Central memory CD8-positive, alpha-beta T cell (primary cell): ENCODE results near the gene GNAS.

ENCODE experiments used
- ATAC-seq: fragments of 150-1000 bp; cut with Tn5 transposase; replicated peaks from 2 replicates; pipeline ENCODE4 v1.10.0; 2022; ENCODE audit warnings: mild to moderate bottlenecking, moderate FRiP score, moderate number of reproducible peaks; ENCODE audit not compliant: poor library complexity, severe bottlenecking; ENCODE audit errors: extremely low read depth
- DNase-seq, 2 donors: peaks; one replicate each; pipeline ENCODE4 v3.0.0; 2021; ENCODE audit warnings: low spot score in 2 of 2
- H3K27ac Mint-ChIP-seq: one replicate; pipeline ENCODE4 v1.8.0; 2022; ENCODE audit warnings: low read depth, mild to moderate bottlenecking, moderate library complexity, mixed read lengths
- H3K27me3 Mint-ChIP-seq: one replicate; pipeline ENCODE4 v1.8.0; 2022; ENCODE audit warnings: mixed read lengths
- H3K36me3 Mint-ChIP-seq: one replicate; pipeline ENCODE4 v1.8.0; 2022; ENCODE audit warnings: mild to moderate bottlenecking, moderate library complexity, mixed read lengths; ENCODE audit not compliant: insufficient read depth
- H3K4me1 Mint-ChIP-seq: one replicate; pipeline ENCODE4 v1.8.0; 2022; ENCODE audit warnings: mixed read lengths
- H3K4me3 Mint-ChIP-seq: one replicate; pipeline ENCODE4 v1.8.0; 2022; ENCODE audit warnings: mild to moderate bottlenecking, moderate library complexity, mixed read lengths
- H3K9me3 Mint-ChIP-seq: one replicate; pipeline ENCODE4 v1.8.0; 2022; ENCODE audit warnings: mixed read lengths

GNAS gene

GRCh38 chr20:58892141-58892931, 39.8 kb downstream of the GNAS start:
- peak; percentile 24 for ATAC-seq
- DNase-seq = peak in 1 of 2 donors; percentile 67
- peaks cover 47% of the 10 kb centered on the region for H3K36me3 Mint-ChIP-seq
- H3K4me1 Mint-ChIP-seq = peaks cover 62% of the 10 kb centered on the region
- no peaks in the 10 kb centered on the region for H3K27me3 Mint-ChIP-seq
- peak overlapping the region; percentile 96 for H3K27ac Mint-ChIP-seq
- peak overlapping the region; percentile 92 for H3K4me3 Mint-ChIP-seq
- no peaks in the 10 kb centered on the region for H3K9me3 Mint-ChIP-seq

GRCh38 chr20:58892932-58893224, 40.4 kb downstream of the GNAS start:
- peak overlapping the region; percentile 92 for H3K4me3 Mint-ChIP-seq
- H3K27ac Mint-ChIP-seq = peak overlapping the region; percentile 96
- DNase-seq = no peak
- H3K9me3 Mint-ChIP-seq = no peaks in the 10 kb centered on the region
- H3K4me1 Mint-ChIP-seq = peaks cover 66% of the 10 kb centered on the region
- peaks cover 50% of the 10 kb centered on the region for H3K36me3 Mint-ChIP-seq
- no peaks in the 10 kb centered on the region for H3K27me3 Mint-ChIP-seq
- no peak for ATAC-seq

- no peak for ATAC-seq
- peak overlapping the region; percentile 92 for H3K4me3 Mint-ChIP-seq
- no peak for DNase-seq
- peak overlapping the region; percentile 96 for H3K27ac Mint-ChIP-seq
- H3K9me3 Mint-ChIP-seq = no peaks in the 10 kb centered on the region
- peaks cover 71% of the 10 kb centered on the region for H3K4me1 Mint-ChIP-seq
- H3K36me3 Mint-ChIP-seq = peaks cover 52% of the 10 kb centered on the region
- H3K27me3 Mint-ChIP-seq = no peaks in the 10 kb centered on the region
These were observed 41.0 kb downstream of the GNAS start for GRCh38 chr20:58893355-58894120.

- Mint-ChIP-seq H3K27me3 (no peaks in the 10 kb centered on the region), H3K36me3 (peaks cover 55% of the 10 kb centered on the region), H3K27ac (peak overlapping the region; percentile 96), H3K4me1 (peaks cover 80% of the 10 kb centered on the region), H3K4me3 (peak overlapping the region; percentile 92), H3K9me3 (no peaks in the 10 kb centered on the region)
- DNase-seq (no peak), ATAC-seq (no peak)
These were observed 42.3 kb downstream of the GNAS start for GRCh38 chr20:58894652-58895447.

GRCh38 chr20:58895448-58896180, 43.1 kb downstream of the GNAS start:
- ATAC-seq (no peak), DNase-seq (no peak)
- Mint-ChIP-seq H3K4me3 (peak overlapping the region; percentile 92), H3K36me3 (peaks cover 55% of the 10 kb centered on the region), H3K27me3 (no peaks in the 10 kb centered on the region), H3K9me3 (no peaks in the 10 kb centered on the region), H3K27ac (peak overlapping the region; percentile 96), H3K4me1 (peaks cover 84% of the 10 kb centered on the region)

- Mint-ChIP-seq H3K27me3 (no peaks in the 10 kb centered on the region), H3K9me3 (no peaks in the 10 kb centered on the region), H3K4me3 (no peak overlapping the region), H3K36me3 (peaks cover 55% of the 10 kb centered on the region), H3K27ac (peak overlapping the region; percentile 96), H3K4me1 (peaks cover 86% of the 10 kb centered on the region)
- no peak for DNase-seq
- ATAC-seq = no peak
These were observed 44.3 kb downstream of the GNAS start for GRCh38 chr20:58896820-58897219.

GRCh38 chr20:58897488-58897887, 45.0 kb downstream of the GNAS start:
- H3K4me1 Mint-ChIP-seq = peaks cover 84% of the 10 kb centered on the region

GRCh38 chr20:58898629-58899408, 46.3 kb downstream of the GNAS start:
- peaks cover 79% of the 10 kb centered on the region for H3K4me1 Mint-ChIP-seq
- H3K27ac Mint-ChIP-seq = peak overlapping the region; percentile 8
- DNase-seq (no peak), ATAC-seq (no peak)
- H3K36me3 Mint-ChIP-seq = peaks cover 55% of the 10 kb centered on the region
- no peaks in the 10 kb centered on the region for H3K27me3 Mint-ChIP-seq
- peak overlapping the region; percentile 9 for H3K4me3 Mint-ChIP-seq
- no peaks in the 10 kb centered on the region for H3K9me3 Mint-ChIP-seq

More at GRCh38 chr20:58897488-58897887, 45.0 kb downstream of the GNAS start:
- Mint-ChIP-seq H3K27me3 (no peaks in the 10 kb centered on the region), H3K27ac (peak overlapping the region; percentile 96), H3K36me3 (peaks cover 51% of the 10 kb centered on the region), H3K4me3 (no peak overlapping the region), H3K9me3 (no peaks in the 10 kb centered on the region)
- DNase-seq = no peak
- no peak for ATAC-seq

GRCh38 chr20:58899512-58899911, 47.0 kb downstream of the GNAS start:
- Mint-ChIP-seq H3K9me3 (no peaks in the 10 kb centered on the region), H3K36me3 (peaks cover 60% of the 10 kb centered on the region), H3K27me3 (no peaks in the 10 kb centered on the region), H3K27ac (peak overlapping the region; percentile 8), H3K4me3 (no peak overlapping the region), H3K4me1 (peaks cover 73% of the 10 kb centered on the region)
- ATAC-seq (no peak), DNase-seq (no peak)

GRCh38 chr20:58900397-58900796, 47.9 kb downstream of the GNAS start:
- Mint-ChIP-seq H3K27me3 (no peaks in the 10 kb centered on the region), H3K4me1 (peaks cover 64% of the 10 kb centered on the region), H3K27ac (no peak overlapping the region), H3K36me3 (peaks cover 67% of the 10 kb centered on the region), H3K4me3 (no peak overlapping the region), H3K9me3 (no peaks in the 10 kb centered on the region)
- ATAC-seq (no peak), DNase-seq (no peak)

- no peaks in the 10 kb centered on the region for H3K27me3 Mint-ChIP-seq
- ATAC-seq (no peak), DNase-seq (no peak)
- H3K4me1 Mint-ChIP-seq = peaks cover 63% of the 10 kb centered on the region
- no peak overlapping the region for H3K4me3 Mint-ChIP-seq
- no peaks in the 10 kb centered on the region for H3K9me3 Mint-ChIP-seq
- H3K36me3 Mint-ChIP-seq = peaks cover 64% of the 10 kb centered on the region
- H3K27ac Mint-ChIP-seq = no peak overlapping the region
These were observed 49.2 kb downstream of the GNAS start for GRCh38 chr20:58901488-58902402.
